Gastrocnemius medialis (tissue), 4 donors: Measurements from ENCODE around the gene NR6A1. TPM values are rescaled to one million over a fixed set of nuclear protein-coding genes. Genes with fewer than 3 reads are reported as not detected.

Source experiments
- ATAC-seq, 2 donors: fragments of 150-250 bp; one replicate each; pipeline ENCODE4 v1.9.1; 2016
- DNase-seq, 2 donors: peaks; one replicate each; pipeline ENCODE4 v3.0.0-alpha.2; 2019
- H3K27ac ChIP-seq, 4 donors: fragments of 200-600 bp; sonication (generic); 1 replicate in 1 of 4; 2 replicates in 3 of 4; pipeline ENCODE4 v1.5.1; 2016 to 2018; ENCODE audit warnings: mild to moderate bottlenecking in 2 of 4, moderate library complexity in 1 of 4
- H3K27me3 ChIP-seq, 3 donors: fragments of 200-600 bp; sonication (generic) in 2 of 3; 1 replicate in 1 of 3; 2 replicates in 2 of 3; pipeline versions ENCODE4 v1.5.1 to v1.6.0; 2016 to 2019; ENCODE audit warnings: mild to moderate bottlenecking in 1 of 3, moderate library complexity in 1 of 3
- H3K36me3 ChIP-seq, 2 donors: fragments of 200-600 bp; sonication (generic) in 1 of 2; one replicate each; pipeline ENCODE4 v1.5.1; 2017 to 2018
- H3K4me1 ChIP-seq, 2 donors: fragments of 200-600 bp; sonication (generic) in 1 of 2; one replicate each; pipeline ENCODE4 v1.5.1; 2016 to 2017; ENCODE audit warnings: mild to moderate bottlenecking in 2 of 2
- H3K4me3 ChIP-seq, 4 donors: fragments of 200-600 bp; sonication (generic) in 3 of 4; 1 replicate in 1 of 4; 2 replicates in 3 of 4; pipeline ENCODE4 v1.5.1; 2016 to 2019; ENCODE audit warnings: mild to moderate bottlenecking in 2 of 4
- H3K9me3 ChIP-seq, 3 donors: fragments of 200-600 bp; sonication (generic) in 2 of 3; 1 replicate in 1 of 3; 2 replicates in 2 of 3; pipeline ENCODE4 v1.5.1; 2016 to 2019
- CTCF ChIP-seq, 5 experiments: fragments of 450-650 bp in 3 of 5; fragments of 200-600 bp in 2 of 5; sonication (generic) in 2 of 5; IDR thresholded peaks in 4 of 5; conservative IDR thresholded peaks in 1 of 5; 1 replicate in 4 of 5; 2 replicates in 1 of 5; pipeline ENCODE4 v1.5.1; 2016 to 2019; ENCODE audit warnings: antibody characterized with exemption in 5 of 5, mild to moderate bottlenecking in 3 of 5, moderate library complexity in 3 of 5
- POLR2A ChIP-seq, 2 donors: fragments of 450-650 bp; IDR thresholded peaks; one replicate each; pipeline ENCODE4 v1.6.1; 2017; ENCODE audit warnings: antibody characterized with exemption in 2 of 2, mild to moderate bottlenecking in 2 of 2, moderate library complexity in 2 of 2
- in situ Hi-C, 4 donors: fragments of 200-750 bp; cut with MboI; loops; one replicate each; pipeline versions ENCODE4 v1.15.0 to v1.8.0; 2017; ENCODE audit warnings: low sequenced_read_pairs in 4 of 4
- intact Hi-C: fragments of 100-400 bp; cut with DNase I; formaldehyde crosslinking; loops from one replicate; pipeline ENCODE4 v1.15.1; 2023; ENCODE audit warnings: low total_unique reads
- total RNA-seq, 4 donors: library from RNA; depleted of rRNA; stranded (reverse); fragments of >200 nt; gene quantifications; one replicate each; pipeline versions ENCODE4 v1.1.0 to v1.2.3, GENCODE V29; 2016

The NR6A1 gene
- total RNA-seq, 4 donors from 2014 or later, result 0.58 to 5.6 (median 2.1) TPM

DNA sequence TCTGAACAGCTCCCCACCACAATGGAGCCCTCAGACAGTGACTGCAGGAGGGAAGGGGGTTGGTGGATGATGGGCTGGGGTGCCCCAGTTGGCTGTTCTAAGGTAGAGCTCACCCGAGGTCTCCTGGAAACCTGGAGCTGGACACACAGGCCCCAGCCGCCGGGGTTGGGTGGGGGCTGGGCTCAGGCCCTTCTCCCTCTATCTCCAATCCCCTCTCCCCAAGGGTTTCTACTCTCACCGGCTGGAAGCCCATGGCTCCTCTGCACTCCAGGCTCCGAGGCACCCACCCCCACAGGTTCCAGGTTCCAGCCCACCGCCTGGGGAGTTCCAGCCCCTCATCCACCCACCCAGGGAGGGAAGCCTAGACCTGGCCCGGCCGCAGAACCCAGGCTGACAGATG is 264.7 kb downstream of the NR6A1 start:
- Histone ChIP-seq H3K4me1 (peaks cover 3% of the 10 kb centered on the region in 2 donors), H3K4me3 (no peak overlapping the region), H3K9me3 (no peaks in the 10 kb centered on the region), H3K27me3 (peaks cover 37 to 42% (median 41%) of the 10 kb centered on the region in 3 donors), H3K36me3 (no peaks in the 10 kb centered on the region), H3K27ac (no peak overlapping the region)
- ATAC-seq, result no peak
- in situ Hi-C loops (no loop called here), intact Hi-C loops (no loop called here)
- no peak for DNase-seq
- TF ChIP-seq POLR2A (IDR thresholded peaks at IDR 0.05) (no peak), CTCF (IDR thresholded peaks at IDR 0.05 in 4 of 5, conservative IDR thresholded peaks at IDR 0.05 in 1 of 5) (no peak)

DNA sequence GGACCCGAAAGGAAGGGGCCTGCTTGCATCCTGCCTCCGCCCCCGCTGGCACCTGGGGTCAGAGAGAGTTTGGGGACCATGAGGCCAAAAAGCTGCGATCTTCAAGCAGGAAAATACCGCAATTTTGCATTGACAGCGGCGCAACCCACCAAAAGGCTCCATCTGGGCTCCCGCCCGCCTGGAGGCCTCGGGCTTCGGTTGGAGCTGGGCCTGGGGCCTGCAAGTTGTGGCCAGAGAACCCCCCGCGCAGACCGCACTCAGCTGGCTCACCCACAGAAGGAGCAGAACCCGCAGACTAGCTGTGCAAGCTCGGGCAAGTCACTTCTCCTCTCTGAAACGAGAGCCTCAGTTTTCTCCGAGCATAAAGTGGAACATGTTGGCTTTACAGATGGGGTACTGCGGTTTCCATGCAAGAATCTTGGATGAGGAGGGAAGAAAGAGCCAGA is 265.2 kb downstream of the NR6A1 start:
- no peak for ATAC-seq
- in situ Hi-C loops, result no loop called here
- intact Hi-C loops, result no loop called here
- no peak for DNase-seq
- no peak overlapping the region for H3K4me3 ChIP-seq
- TF ChIP-seq CTCF (IDR thresholded peaks at IDR 0.05 in 4 of 5, conservative IDR thresholded peaks at IDR 0.05 in 1 of 5), result no peak
- no peak for TF ChIP-seq POLR2A (IDR thresholded peaks at IDR 0.05)
- peaks cover 40 to 46% (median 46%) of the 10 kb centered on the region in 3 donors for H3K27me3 ChIP-seq
- no peaks in the 10 kb centered on the region for H3K36me3 ChIP-seq
- no peaks in the 10 kb centered on the region for H3K9me3 ChIP-seq
- peaks cover 3% of the 10 kb centered on the region in 2 donors for H3K4me1 ChIP-seq
- H3K27ac ChIP-seq, result no peak overlapping the region

DNA sequence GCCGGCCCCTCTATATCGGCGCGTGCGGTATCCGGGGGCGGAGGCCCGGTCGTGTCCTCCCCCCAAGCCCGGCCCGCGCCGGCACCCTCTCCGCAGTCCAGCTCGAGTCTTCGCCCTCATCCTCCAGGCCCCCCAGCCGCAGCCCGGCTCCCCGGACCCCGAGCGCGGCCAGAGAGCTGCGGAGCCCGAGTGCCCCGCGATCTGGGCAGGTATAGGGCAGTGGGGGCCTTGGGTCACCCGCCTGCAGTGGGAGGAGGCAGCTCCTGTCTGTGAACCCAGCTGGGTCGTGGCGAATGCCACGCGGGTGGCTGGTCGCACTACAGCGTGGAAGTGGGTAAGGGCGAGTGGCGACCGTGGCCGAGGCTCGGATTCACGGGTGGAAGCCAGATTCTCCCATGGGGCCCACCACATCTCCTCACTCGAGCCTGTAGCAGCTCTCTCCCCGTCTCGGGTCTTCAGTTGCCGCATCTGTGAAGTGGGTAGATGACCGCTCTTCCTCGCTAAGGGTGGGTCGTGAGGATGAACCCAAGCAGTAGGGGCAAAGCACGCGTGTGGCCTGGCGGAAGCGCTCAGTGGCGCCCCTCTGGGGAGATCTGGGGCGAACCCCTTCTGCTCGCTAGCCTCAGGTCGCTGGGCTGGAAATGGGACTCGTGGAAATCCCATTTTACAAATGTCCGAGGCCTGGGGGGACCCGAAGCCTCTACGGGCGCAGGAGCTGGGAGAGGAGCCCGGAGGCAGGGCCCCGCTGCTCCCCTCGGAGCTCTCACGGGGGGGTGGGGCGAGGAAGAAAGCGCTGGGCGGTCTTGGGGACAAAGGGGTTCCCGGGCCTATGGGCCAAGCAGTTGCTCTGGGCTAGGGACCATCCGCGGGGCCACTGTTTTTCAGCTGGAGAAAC is 265.9 kb downstream of the NR6A1 start:
- TF ChIP-seq POLR2A (IDR thresholded peaks at IDR 0.05) (no peak), CTCF (IDR thresholded peaks at IDR 0.05 in 4 of 5, conservative IDR thresholded peaks at IDR 0.05 in 1 of 5) (no peak)
- no peak overlapping the region for H3K27ac ChIP-seq
- peaks cover 43 to 49% (median 47%) of the 10 kb centered on the region in 3 donors for H3K27me3 ChIP-seq
- no peaks in the 10 kb centered on the region for H3K36me3 ChIP-seq
- no peaks in the 10 kb centered on the region for H3K9me3 ChIP-seq
- in situ Hi-C loops, result no loop called here
- intact Hi-C loops, result no loop called here
- no peak overlapping the region for H3K4me3 ChIP-seq
- H3K4me1 ChIP-seq, result peaks cover 3% of the 10 kb centered on the region in 2 donors
- DNase-seq, result no peak
- ATAC-seq, result no peak

- H3K4me3 ChIP-seq, result peak overlapping the region in 1 of 4 donors; percentile 47
- H3K27ac ChIP-seq, result no peak overlapping the region
- H3K36me3 ChIP-seq, result no peaks in the 10 kb centered on the region
- intact Hi-C loops (no loop called here), in situ Hi-C loops (no loop called here)
- H3K9me3 ChIP-seq, result no peaks in the 10 kb centered on the region
- no peak for TF ChIP-seq CTCF (IDR thresholded peaks at IDR 0.05 in 4 of 5, conservative IDR thresholded peaks at IDR 0.05 in 1 of 5)
- no peak for TF ChIP-seq POLR2A (IDR thresholded peaks at IDR 0.05)
- peaks cover 3% of the 10 kb centered on the region in 2 donors for H3K4me1 ChIP-seq
- no peak for DNase-seq
- no peak for ATAC-seq
- H3K27me3 ChIP-seq, result peaks cover 43 to 54% (median 47%) of the 10 kb centered on the region in 3 donors
These were observed 266.5 kb downstream of the NR6A1 start for GRCh38 chr9:124504530-124505005.
